Measurements from ENCODE around the gene STIM2.

Gene STIM2

DNA sequence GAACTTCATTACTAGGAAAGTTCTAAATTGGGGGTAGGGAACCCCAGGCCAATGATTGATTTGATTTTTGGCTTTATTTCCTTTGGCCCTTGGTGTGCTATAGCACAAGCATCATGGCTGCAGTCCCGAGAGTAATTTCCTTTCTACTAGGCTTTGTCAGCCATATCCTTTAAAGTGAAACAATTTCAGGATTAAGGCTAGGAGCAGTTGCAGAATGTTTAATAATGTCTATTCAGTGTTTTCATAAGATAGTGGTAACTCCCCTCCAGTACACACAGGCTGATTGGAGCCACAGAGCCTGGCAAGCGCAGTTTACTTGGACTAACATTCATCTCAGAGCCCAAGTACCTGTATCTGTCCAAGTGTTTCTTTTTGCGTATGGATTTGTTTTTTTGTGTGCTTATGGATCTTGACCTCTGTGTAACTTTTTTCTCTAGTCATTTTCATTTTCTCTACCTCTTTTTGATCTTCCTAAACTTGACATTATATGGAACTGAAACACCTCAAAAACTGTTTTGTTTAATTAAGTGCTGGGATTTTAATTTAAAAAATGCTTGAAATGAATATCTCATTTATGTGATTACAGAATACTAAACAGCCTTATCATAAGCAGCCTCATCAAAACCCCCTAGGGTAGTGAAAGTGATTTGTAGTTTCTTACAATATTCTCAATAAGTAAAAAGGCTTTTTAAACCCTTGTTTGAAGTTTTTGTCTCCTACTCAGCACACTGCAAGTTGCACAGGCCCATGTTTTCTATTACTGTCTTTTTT, 7.5 kb downstream of the STIM2 start:
- Mint-ChIP-seq H3K4me3 (peak overlapping the region in 2 of 3 experiments; percentile 6 to 65), H3K27me3 (ENCODE audit: low read depth) (no peaks in the 10 kb centered on the region), H3K36me3 (ENCODE audit: low read depth) (no peaks in the 10 kb centered on the region), H3K27ac (peak overlapping the region; percentile 54 to 97 (median 96)), H3K4me1 (peaks cover 63% of the 10 kb centered on the region), H3K9me3 (no peaks in the 10 kb centered on the region)
- TF ChIP-seq, protein P1, sequence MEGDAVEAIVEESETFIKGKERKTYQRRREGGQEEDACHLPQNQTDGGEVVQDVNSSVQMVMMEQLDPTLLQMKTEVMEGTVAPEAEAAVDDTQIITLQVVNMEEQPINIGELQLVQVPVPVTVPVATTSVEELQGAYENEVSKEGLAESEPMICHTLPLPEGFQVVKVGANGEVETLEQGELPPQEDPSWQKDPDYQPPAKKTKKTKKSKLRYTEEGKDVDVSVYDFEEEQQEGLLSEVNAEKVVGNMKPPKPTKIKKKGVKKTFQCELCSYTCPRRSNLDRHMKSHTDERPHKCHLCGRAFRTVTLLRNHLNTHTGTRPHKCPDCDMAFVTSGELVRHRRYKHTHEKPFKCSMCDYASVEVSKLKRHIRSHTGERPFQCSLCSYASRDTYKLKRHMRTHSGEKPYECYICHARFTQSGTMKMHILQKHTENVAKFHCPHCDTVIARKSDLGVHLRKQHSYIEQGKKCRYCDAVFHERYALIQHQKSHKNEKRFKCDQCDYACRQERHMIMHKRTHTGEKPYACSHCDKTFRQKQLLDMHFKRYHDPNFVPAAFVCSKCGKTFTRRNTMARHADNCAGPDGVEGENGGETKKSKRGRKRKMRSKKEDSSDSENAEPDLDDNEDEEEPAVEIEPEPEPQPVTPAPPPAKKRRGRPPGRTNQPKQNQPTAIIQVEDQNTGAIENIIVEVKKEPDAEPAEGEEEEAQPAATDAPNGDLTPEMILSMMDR (IDR thresholded peaks at IDR 0.05; ENCODE audit: unreplicated experiment in 3 of 3) = no peak

DNA sequence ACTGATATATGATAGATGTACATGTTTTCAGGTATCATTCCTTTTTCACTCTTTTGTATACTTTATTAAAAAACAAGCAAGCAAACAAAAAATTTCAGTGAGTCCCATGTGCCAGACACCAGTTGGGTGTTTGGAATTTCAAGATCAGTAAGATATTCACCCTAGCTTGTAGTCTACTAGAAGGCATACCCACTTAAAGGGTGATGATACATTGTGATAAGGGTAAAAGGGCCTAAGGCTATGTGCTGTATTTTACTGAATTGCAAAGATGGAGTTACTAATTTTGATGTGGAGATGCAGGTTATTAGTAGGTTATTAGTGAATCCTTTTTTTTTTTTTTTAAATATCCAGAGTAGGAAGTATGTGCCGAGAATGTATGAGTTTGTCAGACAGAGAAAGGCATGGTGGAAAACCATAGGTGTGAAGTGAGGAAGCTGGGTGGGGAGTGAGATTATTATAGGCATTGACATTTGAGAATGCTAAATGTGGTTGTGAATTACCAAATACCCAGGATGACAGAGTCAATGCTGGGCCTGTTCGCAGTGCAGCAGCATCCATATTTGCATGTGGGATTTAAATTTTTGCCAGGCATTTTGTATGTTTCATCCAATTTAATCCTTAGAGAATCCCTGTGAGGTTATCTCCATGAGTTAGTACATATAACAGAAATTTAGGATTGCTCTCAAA, 10.1 kb downstream of the STIM2 start:
- no peaks in the 10 kb centered on the region for H3K9me3 Mint-ChIP-seq
- peaks cover 46% of the 10 kb centered on the region for H3K4me1 Mint-ChIP-seq

DNA sequence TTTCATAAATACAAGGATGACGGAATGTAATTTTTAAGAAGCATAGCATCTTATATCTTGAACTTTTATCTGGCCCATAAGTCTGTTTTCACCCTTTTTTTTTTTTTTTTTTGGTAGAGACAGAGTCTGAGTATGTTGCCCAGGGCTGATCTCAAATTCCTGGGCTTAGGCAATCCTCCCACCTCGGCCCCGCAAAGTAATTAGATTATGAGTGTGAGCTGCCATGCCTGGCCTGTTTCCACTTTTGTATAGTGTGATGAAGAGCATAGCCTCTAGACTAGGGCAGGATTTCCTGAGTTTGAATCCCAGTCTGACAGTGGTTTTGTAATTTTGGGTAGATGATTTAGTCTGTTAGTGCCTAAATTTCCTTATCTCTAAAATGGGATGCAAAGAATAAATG, 11.0 kb downstream of the STIM2 start:
- Mint-ChIP-seq H3K4me1 (peaks cover 40% of the 10 kb centered on the region), H3K27ac (peak overlapping the region; percentile 2 to 40 (median 28)), H3K36me3 (ENCODE audit: low read depth) (peaks cover 2% of the 10 kb centered on the region), H3K27me3 (ENCODE audit: low read depth) (no peaks in the 10 kb centered on the region), H3K4me3 (no peak overlapping the region), H3K9me3 (no peaks in the 10 kb centered on the region)
- TF ChIP-seq, protein P1 (IDR thresholded peaks at IDR 0.05; ENCODE audit: unreplicated experiment in 3 of 3) = no peak

More for the DNA sequence above, 10.1 kb downstream of the STIM2 start:
- H3K4me3 Mint-ChIP-seq = no peak overlapping the region
- peak overlapping the region in 2 of 3 experiments; percentile 14 to 28 for H3K27ac Mint-ChIP-seq
- H3K36me3 Mint-ChIP-seq (ENCODE audit: low read depth) = no peaks in the 10 kb centered on the region
- TF ChIP-seq, protein P1 (IDR thresholded peaks at IDR 0.05; ENCODE audit: unreplicated experiment in 3 of 3) = no peak
- no peaks in the 10 kb centered on the region for H3K27me3 Mint-ChIP-seq (ENCODE audit: low read depth)

DNA sequence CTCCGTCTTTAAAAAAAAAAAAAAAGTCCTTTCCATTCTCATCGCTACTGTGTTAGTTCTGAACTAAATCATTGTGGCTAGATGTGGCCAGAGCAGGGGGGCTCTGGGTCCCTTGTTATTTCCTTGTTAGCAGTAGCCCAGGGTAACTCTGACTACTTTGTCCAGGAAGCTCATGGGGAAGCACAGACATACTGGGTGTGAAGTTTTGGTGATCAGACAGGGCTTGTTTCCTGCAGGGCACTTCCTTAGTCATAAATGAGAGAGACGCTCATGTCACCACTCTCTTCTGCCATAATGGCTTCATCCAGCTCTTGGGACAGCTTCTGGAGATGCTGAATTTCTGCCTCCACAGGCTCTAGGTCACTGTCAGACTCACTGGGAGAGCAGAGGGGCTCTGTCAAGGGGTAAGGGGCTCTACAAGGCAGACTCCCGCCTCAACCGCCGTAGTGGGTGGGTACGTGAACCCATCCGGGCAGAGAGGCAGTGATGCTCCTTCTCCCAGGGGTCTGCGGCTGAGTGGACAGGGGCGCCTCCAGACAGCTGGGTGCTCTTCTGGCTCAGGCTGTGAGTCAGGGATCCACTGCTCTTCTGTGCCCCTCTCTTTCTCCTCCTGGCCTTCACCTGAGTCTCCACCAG, 12.9 kb downstream of the STIM2 start:
- Mint-ChIP-seq H3K27ac (no peak overlapping the region), H3K36me3 (ENCODE audit: low read depth) (peaks cover 14% of the 10 kb centered on the region), H3K27me3 (ENCODE audit: low read depth) (peaks cover 3% of the 10 kb centered on the region), H3K9me3 (peaks cover 12% of the 10 kb centered on the region), H3K4me1 (peaks cover 25% of the 10 kb centered on the region), H3K4me3 (no peak overlapping the region)
- TF ChIP-seq, protein P1 (IDR thresholded peaks at IDR 0.05; ENCODE audit: unreplicated experiment in 3 of 3) = no peak

DNA sequence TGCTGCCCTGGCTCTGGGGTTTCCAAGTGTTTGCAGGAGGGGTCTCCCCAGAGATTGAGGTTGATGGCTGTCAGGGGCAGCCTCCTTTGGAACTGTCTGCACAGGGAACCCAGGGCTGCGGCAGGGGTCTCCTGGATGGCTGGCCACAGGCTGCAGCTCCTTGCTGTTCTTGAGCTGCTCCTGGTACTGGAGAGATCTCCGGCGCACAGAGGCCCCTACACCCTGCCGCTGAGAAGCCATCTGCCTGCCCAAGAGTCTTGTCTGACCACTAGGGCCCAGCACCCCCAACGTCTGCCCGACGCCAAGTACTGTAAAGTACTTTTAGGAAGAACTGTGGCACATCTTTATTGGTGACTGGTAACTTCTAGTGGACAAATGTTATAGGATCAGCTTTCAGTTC, 13.5 kb downstream of the STIM2 start:
- no peak overlapping the region for H3K4me3 Mint-ChIP-seq
- peaks cover 3% of the 10 kb centered on the region for H3K27me3 Mint-ChIP-seq (ENCODE audit: low read depth)
- H3K27ac Mint-ChIP-seq = no peak overlapping the region
- TF ChIP-seq, protein P1 (IDR thresholded peaks at IDR 0.05; ENCODE audit: unreplicated experiment in 3 of 3) = no peak
- H3K9me3 Mint-ChIP-seq = peaks cover 13% of the 10 kb centered on the region
- peaks cover 20% of the 10 kb centered on the region for H3K36me3 Mint-ChIP-seq (ENCODE audit: low read depth)
- peaks cover 19% of the 10 kb centered on the region for H3K4me1 Mint-ChIP-seq
